Measurements from ENCODE around the gene FNDC11.

- TF ChIP-seq CTCF (IDR thresholded peaks at IDR 0.05) (no peak), POLR2A (IDR thresholded peaks at IDR 0.05) (no peak)
Measured at GRCh38 chr20:63557481-63557891, 3.5 kb downstream of the FNDC11 start.
